ENCODE data around the gene ENTPD5. TPM values are rescaled to one million over a fixed set of nuclear protein-coding genes. Genes with fewer than 3 reads are reported as not detected.
A peak's percentile ranks its signal among the peaks of the same experiment; 100 is the strongest.

Gene ENTPD5
- total and polyA plus RNA-seq, 2 experiments from 2014 or later = 25.1 to 71.0 TPM

GRCh38 chr14:73998726-73999125 lies 20.4 kb downstream of the ENTPD5 start:
- no peaks in the 10 kb centered on the region for H3K36me3 ChIP-seq (replicated peaks; ENCODE audit: insufficient read depth, low read depth)
- DNase-seq (ENCODE audit: low spot score) = no peak
- H4K20me1 ChIP-seq (ENCODE audit: insufficient read depth, poor library complexity, severe bottlenecking) = no peaks in the 10 kb centered on the region
- H3K4me3 ChIP-seq = no peak overlapping the region
- H2AFZ ChIP-seq = no peak overlapping the region
- peak overlapping the region; percentile 72 for H3K27ac ChIP-seq
- TF ChIP-seq EZH2 (IDR thresholded peaks at IDR 0.05; ENCODE audit: borderline replicate concordance) (no peak), CTCF (IDR thresholded peaks at IDR 0.05; ENCODE audit: poor library complexity) (no peak), EZH2phosphoT487 (IDR thresholded peaks at IDR 0.05; ENCODE audit: low read depth, severe bottlenecking, unreplicated experiment) (no peak)
- WGBS (ENCODE audit: low lambda C conversion rate, missing lambda C conversion rate) = 67% methylated on average over 2 of the region's 2 CpGs
- peaks cover 13% of the 10 kb centered on the region for H3K79me2 ChIP-seq
- H3K4me2 ChIP-seq = peak overlapping the region; percentile 55
- no peaks in the 10 kb centered on the region for H3K9me2 ChIP-seq (replicated peaks; ENCODE audit: insufficient read depth)
- H3K27me3 ChIP-seq = no peaks in the 10 kb centered on the region
- H3K9me3 ChIP-seq (ENCODE audit: low read depth) = no peaks in the 10 kb centered on the region
- peaks cover 5% of the 10 kb centered on the region for H3K4me1 ChIP-seq (ENCODE audit: insufficient read depth)

- Histone ChIP-seq H3K27me3 (no peaks in the 10 kb centered on the region), H3K79me2 (peaks cover 16% of the 10 kb centered on the region), H3K27ac (peak overlapping the region; percentile 72), H4K20me1 (ENCODE audit: insufficient read depth, poor library complexity, severe bottlenecking) (no peaks in the 10 kb centered on the region), H3K9me2 (replicated peaks; ENCODE audit: insufficient read depth) (no peaks in the 10 kb centered on the region), H3K9me3 (ENCODE audit: low read depth) (no peaks in the 10 kb centered on the region), H3K4me1 (ENCODE audit: insufficient read depth) (peaks cover 5% of the 10 kb centered on the region), H2AFZ (no peak overlapping the region), H3K4me3 (no peak overlapping the region), H3K4me2 (peak overlapping the region; percentile 55), H3K36me3 (replicated peaks; ENCODE audit: insufficient read depth, low read depth) (no peaks in the 10 kb centered on the region)
- no peak for DNase-seq (ENCODE audit: low spot score)
- no peak for TF ChIP-seq EZH2phosphoT487 (IDR thresholded peaks at IDR 0.05; ENCODE audit: low read depth, severe bottlenecking, unreplicated experiment)
- no peak for TF ChIP-seq CTCF (IDR thresholded peaks at IDR 0.05; ENCODE audit: poor library complexity)
- no peak for TF ChIP-seq EZH2 (IDR thresholded peaks at IDR 0.05; ENCODE audit: borderline replicate concordance)
- 67% methylated on average over 7 of the region's 7 CpGs for WGBS (ENCODE audit: low lambda C conversion rate, missing lambda C conversion rate)
Measured at GRCh38 chr14:73997944-73998447, 21.1 kb downstream of the ENTPD5 start.

- peak; percentile 50 for DNase-seq (ENCODE audit: low spot score)
- TF ChIP-seq EZH2phosphoT487 (IDR thresholded peaks at IDR 0.05; ENCODE audit: low read depth, severe bottlenecking, unreplicated experiment) (no peak), CTCF (IDR thresholded peaks at IDR 0.05; ENCODE audit: poor library complexity) (no peak), EZH2 (IDR thresholded peaks at IDR 0.05; ENCODE audit: borderline replicate concordance) (no peak)
- H3K9me2 ChIP-seq (replicated peaks; ENCODE audit: insufficient read depth) = no peaks in the 10 kb centered on the region
- H3K4me1 ChIP-seq (ENCODE audit: insufficient read depth) = peaks cover 5% of the 10 kb centered on the region
- H4K20me1 ChIP-seq (ENCODE audit: insufficient read depth, poor library complexity, severe bottlenecking) = no peaks in the 10 kb centered on the region
- no peaks in the 10 kb centered on the region for H3K9me3 ChIP-seq (ENCODE audit: low read depth)
- peak overlapping the region; percentile 94 for H3K27ac ChIP-seq
- H3K4me2 ChIP-seq = peak overlapping the region; percentile 71
- no peak overlapping the region for H3K4me3 ChIP-seq
- H3K79me2 ChIP-seq = peaks cover 22% of the 10 kb centered on the region
- 77% methylated on average over 1 of the region's 1 CpG for WGBS (ENCODE audit: low lambda C conversion rate, missing lambda C conversion rate)
- no peak overlapping the region for H2AFZ ChIP-seq
- no peaks in the 10 kb centered on the region for H3K27me3 ChIP-seq
- H3K36me3 ChIP-seq (replicated peaks; ENCODE audit: insufficient read depth, low read depth) = no peaks in the 10 kb centered on the region
Measured at GRCh38 chr14:73997108-73997943, 21.8 kb downstream of the ENTPD5 start.
